GOT3 (cell line): ENCODE results near the gene PPP2R3A.
"Not testable (repeated sequence)": the region's sequence is repeated elsewhere in the genome, so short reads cannot be mapped to it uniquely, and the experiment has no call there.

ENCODE experiments used
- DNase-seq: peaks from one replicate; lab custom pipeline; 2025; ENCODE audit warnings: mixed read lengths; lab: John Stamatoyannopoulos, UW

Gene PPP2R3A

GRCh38 chr3:136085067-136085466, 119.5 kb downstream of the PPP2R3A start:
- DNase-seq: not testable (repeated sequence)

DNA sequence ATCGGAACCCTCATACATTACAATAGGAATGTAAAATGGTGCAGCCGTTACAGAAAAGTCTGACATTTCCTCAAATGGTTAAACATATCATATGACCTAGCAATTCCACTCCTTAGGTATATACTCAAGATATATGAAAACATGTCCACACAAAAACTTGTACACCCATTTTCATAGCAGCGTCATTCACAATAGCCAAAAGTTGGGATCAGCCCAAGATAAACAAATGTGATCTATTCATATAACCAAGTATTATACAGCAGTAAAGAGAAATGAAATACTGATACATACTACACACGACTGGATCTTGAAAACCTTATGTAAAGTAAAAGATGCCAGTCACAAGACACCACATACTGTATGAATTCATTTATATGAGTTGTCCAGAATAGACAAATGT, 128.2 kb downstream of the PPP2R3A start:
- DNase-seq: no peak

DNA sequence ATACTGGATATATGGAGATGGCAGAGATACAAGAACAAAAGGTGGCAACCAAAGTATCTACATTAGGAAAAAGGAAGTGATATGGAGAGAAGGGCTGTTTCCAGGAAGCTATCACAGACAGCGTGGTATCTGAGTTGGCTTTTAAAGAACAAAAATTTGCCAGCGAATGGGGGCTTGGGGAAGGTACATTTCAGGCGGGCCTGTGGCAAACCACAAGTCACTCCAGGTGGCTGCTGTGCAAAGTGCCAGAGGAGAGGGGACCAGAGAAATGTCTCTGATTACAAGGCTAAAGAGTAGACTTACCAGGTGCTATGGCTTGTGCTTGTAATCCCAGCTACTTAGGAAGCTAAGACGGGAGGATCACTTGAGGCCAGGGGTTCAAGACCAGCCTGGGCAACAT, 139.5 kb downstream of the PPP2R3A start:
- no peak for DNase-seq

DNA sequence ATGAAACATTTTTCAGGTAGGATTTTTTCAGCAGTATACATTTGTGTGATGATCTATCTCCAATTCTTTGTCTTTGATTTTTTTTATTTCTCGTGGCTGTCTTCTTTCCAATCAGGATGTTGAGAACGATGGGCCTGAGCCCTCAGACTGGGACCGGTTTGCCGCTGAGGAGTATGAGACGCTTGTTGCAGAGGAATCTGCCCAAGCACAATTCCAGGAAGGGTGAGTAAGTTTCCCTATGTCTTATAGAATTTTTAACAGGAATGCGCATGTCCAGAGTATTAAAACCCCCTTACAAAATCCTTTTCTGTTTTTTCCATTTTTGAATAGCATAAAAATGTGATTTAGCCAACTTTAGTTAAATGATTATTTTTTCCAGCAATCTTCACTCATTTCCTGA, 140.6 kb downstream of the PPP2R3A start:
- no peak for DNase-seq

DNA sequence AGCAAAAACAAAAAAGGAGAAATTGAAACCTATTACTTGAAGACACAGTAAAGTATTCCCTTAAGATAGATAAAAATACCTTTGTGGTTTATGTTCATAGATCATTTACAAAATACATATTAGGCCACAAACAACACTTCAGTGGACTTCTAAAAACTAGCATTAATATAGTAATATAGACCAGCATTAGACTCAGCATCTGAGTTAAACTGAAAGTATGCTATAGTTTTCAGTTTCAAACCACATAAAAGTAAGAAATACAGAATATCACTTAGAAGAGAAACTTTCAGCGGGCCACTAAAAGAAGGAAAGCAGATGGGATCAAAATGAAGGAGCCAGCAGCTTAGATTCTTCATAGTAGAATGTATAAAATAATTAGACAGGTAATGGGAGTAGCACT, 144.0 kb downstream of the PPP2R3A start:
- DNase-seq: no peak

DNA sequence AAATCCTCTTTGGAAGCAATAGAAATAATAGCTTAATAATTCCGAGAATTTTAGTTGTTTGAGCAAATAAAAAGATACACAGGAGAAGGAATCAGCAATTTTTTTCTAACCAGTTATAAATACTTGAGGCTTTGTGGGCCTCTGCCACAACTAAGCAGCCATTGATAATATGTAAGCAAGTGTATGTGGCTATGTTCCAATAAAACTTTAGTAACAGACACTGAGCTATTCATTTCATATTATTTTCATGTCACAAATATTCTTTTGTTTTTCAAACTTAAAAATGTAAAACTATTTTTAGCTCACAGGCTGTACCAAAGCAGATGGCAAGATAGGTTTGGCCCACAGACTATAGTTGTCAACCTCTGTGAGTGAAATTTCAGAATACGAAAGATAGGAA, 145.0 kb downstream of the PPP2R3A start:
- no peak for DNase-seq

- no peak for DNase-seq
These were observed 148.9 kb downstream of the PPP2R3A start for GRCh38 chr3:136114421-136114820.

DNA sequence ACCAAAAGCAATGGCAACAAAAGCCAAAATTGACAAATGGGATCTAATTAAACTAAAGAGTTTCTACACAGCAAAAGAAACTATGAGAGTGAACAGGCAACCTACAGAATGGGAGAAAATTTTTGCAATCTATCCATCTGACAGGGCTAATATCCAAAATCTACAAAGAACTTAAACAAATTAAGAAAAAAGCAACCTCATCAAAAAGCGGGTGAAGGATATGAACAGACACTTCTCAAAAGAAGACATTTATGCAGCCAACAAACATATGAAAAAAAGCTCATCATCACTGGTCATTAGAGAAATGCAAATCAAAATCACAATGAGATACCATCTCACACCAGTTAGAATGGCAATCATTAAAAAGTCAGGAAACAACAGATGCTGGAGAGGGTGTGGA, 153.8 kb downstream of the PPP2R3A start:
- DNase-seq: not testable (repeated sequence)

- DNase-seq: not testable (repeated sequence)
These were observed 154.3 kb downstream of the PPP2R3A start for GRCh38 chr3:136119783-136120182.

DNA sequence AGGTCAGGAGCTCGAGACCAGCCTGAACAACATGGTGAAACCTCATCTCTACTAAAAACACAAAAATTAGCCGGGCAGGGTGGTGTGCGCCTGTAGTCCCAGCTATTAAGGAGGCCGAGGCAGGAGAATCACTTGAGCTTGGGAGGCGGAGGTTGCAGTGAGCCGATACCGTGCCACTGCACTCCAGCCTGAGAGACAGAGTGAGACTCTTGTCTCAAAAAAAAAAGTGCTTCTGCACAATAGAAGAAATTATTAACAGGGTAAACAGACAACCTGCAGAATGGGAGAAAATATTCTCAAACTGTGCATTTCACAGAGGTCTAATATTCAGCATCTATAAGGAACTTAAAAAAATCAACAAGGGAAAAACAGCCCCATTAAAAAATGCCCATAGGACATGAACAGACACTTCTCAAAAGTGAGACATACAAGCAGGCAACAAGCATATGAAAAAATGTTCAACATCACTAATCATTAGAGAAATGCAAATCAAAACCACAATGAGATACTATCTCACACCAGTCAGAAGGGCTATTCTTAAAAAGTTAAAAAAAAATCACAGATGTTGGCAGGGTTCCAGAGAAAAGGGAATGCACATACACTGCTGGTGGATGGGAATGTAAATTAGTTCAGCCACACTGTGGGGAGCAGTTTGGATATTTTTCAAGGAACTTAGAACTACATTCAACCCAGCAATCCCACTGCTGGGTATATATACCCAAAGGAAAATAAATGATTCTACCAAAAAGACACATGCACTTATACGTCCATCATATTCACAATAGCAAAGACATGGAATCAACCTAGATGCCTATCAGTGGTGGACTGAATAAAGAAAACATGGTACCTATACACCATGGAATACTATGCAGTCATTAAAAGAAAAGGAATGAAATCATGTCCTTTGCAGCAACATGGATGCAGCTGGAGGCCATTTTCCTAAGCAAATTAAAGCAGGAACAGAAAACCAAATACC, 155.1 kb downstream of the PPP2R3A start:
- DNase-seq: no peak

GRCh38 chr3:136122006-136122405, 156.5 kb downstream of the PPP2R3A start:
- DNase-seq: no peak

GRCh38 chr3:136131647-136132046, 166.1 kb downstream of the PPP2R3A start:
- DNase-seq: not testable (repeated sequence)

- no peak for DNase-seq
These were observed 168.6 kb downstream of the PPP2R3A start for GRCh38 chr3:136134091-136134490.

GRCh38 chr3:136135039-136135802, 169.7 kb downstream of the PPP2R3A start:
- DNase-seq: no peak

DNA sequence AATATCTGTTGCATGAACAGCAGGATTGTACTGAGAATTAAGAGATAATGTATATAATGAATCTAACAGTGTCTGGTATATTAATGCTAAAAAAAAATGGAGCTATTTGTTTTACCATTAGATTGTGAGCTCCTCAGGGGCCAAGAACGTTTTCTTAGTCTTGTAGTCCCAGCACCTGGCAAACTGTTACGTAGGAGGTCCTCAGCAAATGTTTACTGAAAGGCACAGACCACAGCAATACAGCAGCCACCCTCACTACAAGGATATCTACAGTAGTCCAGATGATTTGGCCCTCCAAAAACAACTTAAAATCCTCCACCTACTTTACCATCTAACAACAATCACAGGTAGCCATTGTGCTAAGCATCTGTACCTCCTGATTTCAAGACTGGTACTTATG, 170.9 kb downstream of the PPP2R3A start:
- no peak for DNase-seq

DNA sequence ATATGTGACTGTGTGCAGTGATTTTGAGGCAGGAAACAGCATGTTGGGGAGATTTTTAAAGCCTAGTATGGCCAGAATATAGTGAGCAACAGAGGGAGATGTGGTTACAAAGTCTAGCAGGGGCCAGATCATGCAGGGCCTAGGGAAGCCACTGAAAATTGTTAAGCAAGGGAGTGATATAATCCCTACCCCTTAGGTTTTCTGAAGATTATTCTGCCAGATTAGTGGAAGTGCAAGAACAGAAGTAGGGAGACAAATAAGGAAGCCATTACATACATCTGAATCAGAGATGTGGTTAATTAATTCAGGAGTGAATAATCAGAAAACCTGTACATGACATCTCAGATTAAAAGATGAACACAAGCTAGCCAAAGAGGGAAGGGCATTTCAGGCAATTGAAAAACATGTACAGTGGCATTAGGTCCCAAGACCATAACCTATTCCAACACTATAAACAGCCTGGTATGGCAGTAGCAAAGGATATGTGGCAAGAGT, 175.8 kb downstream of the PPP2R3A start:
- no peak for DNase-seq

- no peak for DNase-seq
These were observed 176.4 kb downstream of the PPP2R3A start for GRCh38 chr3:136141891-136142290.

DNA sequence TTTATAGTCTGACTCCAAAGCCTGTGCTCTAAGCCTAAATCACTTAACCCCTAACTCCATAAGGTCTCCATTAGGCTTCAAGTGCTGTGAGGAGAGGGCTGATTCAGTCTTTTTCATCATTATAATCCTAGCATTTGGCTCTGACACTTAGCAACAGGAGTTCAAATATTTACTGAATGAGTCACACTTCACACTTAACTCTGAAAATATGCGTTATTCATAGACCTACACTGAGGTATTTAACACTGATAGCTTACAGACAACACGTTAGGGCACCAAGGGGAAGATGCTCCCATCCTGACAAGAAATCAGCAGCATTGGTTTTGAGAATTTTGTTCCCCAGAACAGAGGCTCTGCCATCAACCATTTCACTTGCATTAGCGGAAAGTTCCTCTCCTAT, 177.1 kb downstream of the PPP2R3A start:
- DNase-seq: no peak

DNA sequence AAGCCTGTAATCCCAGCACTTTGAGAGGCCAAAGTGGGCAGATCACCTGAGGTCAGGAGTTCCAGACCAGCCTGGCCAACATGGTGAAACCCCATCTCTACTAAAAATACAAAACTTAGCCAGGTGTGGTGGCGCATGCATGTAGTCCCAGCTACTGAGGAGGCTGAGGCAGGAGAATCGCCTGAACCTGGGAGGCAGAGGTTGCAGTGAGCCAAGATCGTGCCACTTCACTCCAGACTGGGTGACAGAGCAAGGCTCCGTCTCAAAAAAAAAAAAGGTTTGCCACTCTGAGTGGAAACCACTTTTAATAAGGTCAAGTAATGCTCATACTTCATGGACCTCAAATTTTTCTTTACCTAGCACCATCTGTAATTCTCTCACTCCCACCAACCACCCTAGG, 178.9 kb downstream of the PPP2R3A start:
- not testable (repeated sequence) for DNase-seq

GRCh38 chr3:136146981-136147729, 181.6 kb downstream of the PPP2R3A start:
- no peak for DNase-seq

- DNase-seq: no peak
These were observed 184.1 kb downstream of the PPP2R3A start for GRCh38 chr3:136149667-136150066.

DNA sequence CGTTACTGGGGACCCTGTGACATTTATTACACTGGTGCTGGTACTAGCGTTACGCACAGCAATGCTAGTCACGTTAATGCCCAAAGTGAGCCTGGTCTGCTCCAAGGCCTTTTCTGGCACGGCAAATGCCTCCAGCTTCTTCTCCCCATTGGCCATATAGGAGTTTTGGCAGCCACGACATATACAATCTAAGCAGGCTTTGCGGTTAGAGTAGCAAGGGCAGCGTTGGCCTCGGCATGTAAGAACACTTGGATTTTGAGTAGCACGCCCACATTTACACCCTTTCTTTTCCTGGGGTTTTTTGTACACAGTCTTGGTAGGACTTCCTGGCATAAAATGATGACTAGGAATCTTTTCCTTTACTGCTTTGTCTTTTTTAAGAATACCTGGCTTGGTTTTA, 185.7 kb downstream of the PPP2R3A start:
- no peak for DNase-seq
